SKM-1 (cell line): ENCODE data around the gene LRRC23.
"Not testable (repeated sequence)": the region's sequence is repeated elsewhere in the genome, so short reads cannot be mapped to it uniquely, and the experiment has no call there.

Source experiments
- DNase-seq: peaks from one replicate; lab custom pipeline; 2025; ENCODE audit not compliant: unreplicated experiment; lab: John Stamatoyannopoulos, UW

LRRC23 gene

GRCh38 chr12:6899837-6900519, 4.6 kb upstream of the LRRC23 start:
- DNase-seq = peak; percentile 8

DNA sequence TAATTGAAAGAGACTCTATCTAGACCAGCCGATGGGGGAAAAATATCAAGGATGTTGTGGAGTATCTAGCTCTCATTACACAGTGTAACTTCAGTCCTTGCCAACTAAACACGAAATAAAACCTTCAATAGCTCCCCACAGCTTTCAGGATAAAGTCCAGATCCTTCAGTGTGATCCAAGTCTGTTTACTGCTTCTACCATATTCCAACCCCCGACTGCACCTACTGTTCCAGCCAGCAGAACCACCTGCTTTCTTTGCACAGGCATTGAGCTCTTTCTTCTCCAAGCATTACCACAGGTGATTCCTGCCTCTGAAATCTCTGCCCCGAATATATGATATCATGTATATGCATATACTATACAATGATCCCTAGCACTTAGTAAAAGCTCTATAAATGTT, 2.2 kb upstream of the LRRC23 start:
- DNase-seq = no peak

DNA sequence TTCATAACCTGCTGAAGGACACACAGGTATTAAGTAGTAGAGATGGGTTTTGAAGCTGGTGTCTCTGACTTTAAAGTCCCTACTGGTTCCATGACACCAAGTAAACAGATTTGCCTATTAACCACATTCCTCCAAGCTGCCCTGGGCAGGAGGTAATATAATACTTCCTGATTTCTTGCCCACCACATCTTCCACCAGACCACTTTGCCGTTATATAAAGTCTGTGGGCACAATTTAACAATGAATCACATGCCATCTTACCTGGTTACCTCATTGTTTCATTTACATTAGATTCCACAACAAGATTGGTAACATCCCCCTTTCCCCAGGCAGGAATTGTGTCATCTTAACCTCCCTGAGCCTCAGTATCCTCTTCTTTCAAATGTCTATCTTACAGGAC, 900 bp upstream of the LRRC23 start:
- DNase-seq = no peak

DNA sequence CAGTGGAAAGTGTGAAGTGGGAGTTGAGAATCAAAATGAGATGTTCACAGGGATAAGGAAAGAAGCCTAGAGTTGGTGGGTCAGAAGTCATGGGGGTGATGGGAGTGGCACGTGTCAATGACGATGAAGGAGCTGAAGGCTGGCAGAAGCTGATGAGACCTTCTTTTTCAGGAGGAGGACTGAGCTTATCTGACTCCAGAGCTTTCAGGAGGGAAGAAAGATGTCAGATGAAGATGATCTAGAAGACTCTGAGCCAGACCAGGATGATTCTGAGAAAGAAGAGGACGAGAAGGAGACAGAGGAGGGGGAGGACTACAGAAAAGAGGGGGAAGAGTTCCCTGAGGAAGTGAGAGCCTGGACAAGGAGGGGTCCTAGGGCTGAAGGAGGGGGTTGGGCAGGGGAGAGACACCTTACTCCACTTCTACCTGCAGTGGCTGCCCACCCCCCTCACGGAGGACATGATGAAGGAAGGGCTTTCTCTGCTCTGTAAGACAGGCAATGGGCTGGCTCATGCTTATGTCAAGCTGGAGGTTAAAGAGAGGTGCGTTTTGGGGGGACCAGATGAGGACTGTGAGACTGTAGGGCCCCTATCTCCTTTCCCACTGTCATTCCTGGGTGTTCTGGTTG, 905 bp downstream of the LRRC23 start:
- no peak for DNase-seq

DNA sequence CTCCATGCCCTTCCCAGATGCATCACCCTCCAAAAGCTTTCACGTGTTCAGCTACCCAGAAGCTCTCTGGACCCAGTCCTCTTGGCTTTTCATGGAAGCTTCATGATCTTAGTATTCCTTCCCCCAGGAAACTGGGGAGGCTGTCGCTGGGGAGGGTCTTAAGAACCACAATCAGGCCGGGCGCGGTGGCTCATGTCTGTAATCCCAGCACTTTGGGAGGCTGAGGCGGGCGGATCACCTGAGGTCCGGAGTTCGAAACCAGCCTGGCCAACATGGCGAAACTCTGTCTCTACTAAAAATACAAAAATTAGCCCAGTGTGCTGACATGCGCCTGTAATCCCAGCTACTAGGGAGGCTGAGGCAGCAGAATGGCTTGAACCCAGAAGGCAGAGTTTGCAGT, 3.5 kb downstream of the LRRC23 start:
- not testable (repeated sequence) for DNase-seq

GRCh38 chr12:6909421-6910145, 5.0 kb downstream of the LRRC23 start:
- no peak for DNase-seq

DNA sequence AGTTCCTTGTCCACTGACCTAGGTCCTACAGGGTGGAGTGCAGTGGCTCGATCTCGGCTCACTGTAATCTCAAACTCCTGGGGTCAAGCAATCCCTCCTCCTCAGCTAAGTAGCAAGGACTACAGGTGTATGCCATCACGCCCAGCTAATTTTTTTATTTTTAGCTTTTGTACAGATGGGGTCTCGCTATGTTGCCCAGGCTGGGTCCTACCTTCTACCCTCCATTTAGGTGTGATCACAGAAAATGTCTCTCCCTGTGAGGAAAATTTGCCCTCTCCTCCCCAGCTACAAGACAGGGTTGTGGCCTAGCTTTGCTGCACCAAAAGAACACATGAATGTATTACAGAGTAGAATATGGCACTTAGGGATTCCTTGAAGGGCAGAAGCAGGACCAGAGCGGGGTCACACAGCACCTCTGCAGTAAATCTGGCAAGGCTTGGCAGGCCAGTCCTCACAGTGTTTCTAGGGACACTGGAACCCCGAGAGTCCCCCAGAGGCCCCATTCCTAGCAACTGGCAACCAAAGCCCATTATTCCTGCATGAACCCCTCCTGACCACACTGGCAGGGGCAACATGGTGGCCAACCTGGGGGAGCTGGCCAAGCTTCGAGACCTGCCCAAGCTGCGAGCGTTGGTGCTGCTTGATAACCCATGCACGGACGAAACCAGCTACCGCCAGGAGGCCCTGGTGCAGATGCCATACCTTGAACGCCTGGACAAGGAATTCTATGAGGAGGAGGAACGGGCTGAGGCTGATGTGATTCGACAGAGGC, 7.7 kb downstream of the LRRC23 start:
- no peak for DNase-seq

GRCh38 chr12:6914246-6914946, 9.8 kb downstream of the LRRC23 start, which contains the start of gene ENO2:
Gene ENO2, plus strand, starts transcription at chr12:6914580. Its CDS starts 1,253 bp downstream, at chr12:6915833.
- no peak for DNase-seq

DNA sequence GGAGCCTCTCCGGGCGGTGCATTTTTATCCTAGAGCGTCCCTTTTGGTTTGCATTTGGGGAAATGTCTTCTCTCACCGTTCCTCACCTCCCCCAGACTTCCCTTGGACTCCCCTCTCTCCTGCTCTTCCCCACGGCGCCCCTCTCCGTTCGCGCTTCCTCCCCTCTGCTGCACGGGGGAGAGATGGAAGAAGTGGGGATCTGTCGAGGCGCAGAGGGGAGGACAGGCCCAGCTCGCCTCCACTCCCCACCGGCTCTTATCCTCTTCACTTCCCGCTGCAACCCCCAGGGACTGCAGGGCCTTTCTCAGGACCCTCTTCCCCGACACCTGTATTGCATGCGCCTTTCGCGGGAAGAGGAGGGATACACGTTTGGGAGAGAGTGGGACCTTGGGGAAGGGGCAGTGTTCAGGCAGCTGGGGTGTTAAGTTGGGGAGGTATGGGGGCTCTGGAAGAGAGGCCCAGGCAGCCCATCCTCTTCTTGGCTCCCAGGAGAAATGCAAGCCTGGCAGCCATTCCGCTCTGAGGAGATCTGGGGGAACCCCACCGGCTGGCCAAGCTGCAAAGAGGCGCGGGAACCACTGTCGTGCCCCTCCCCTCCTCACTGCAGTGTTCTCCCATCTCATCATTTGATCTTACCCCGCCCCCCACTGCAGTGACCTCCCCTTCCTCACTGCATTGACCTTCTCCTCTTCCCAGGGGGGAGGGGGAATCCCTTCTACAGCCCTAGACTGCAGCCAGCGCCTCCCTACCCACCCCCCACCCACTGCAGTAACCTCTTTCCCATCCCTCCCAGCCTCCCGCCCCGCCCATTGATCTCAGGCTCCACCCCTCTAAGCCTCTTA, 10.5 kb downstream of the LRRC23 start:
- no peak for DNase-seq

DNA sequence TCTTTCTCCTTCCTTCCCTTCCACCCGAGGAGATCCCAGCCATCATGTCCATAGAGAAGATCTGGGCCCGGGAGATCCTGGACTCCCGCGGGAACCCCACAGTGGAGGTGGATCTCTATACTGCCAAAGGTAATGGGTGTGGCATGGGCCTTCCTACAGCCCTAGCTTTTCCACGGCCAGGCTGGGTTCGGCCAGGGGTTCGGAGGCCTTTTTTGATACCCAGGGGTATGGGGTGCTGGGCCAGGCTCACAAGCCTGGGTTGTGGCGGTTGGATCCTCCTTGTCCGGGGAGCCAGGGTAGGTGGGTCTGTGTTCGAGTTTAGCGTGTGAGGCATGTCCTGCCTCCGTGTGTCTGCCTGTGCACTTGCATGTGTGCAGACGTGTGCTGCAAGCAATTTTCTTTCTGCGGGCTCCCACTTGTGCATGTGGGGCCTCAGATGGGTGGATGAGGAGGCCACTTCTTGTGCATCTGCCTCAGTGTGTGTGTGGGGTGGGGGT, 11.2 kb downstream of the LRRC23 start:
- DNase-seq = no peak

- no peak for DNase-seq
These were observed 12.0 kb downstream of the LRRC23 start for GRCh38 chr12:6916426-6917200.

GRCh38 chr12:6917491-6918231, 13.0 kb downstream of the LRRC23 start:
- no peak for DNase-seq

DNA sequence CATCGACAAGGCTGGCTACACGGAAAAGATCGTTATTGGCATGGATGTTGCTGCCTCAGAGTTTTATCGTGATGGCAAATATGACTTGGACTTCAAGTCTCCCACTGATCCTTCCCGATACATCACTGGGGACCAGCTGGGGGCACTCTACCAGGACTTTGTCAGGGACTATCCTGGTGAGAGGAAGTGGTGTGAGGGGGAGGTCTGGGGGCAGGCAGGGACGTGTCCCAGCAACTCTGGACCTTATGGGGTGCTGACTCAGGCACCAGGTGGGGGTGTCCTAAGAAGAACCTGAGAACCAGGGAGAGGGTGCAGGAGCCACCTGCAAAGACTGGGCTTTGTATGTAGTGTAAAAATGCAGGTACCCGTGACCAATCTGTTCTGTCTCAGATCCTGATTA, 15.0 kb downstream of the LRRC23 start:
- DNase-seq = no peak

DNA sequence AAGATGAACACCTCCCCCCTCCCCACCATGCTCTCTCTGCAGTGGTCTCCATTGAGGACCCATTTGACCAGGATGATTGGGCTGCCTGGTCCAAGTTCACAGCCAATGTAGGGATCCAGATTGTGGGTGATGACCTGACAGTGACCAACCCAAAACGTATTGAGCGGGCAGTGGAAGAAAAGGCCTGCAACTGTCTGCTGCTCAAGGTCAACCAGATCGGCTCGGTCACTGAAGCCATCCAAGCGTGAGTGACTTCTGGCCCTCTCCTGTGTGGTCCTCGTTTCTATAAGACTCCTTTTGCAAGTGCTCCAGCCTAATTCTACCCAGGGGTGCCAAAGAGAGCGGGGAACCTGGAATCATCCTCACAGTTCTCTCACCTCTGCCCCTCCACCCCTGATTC, 16.9 kb downstream of the LRRC23 start:
- no peak for DNase-seq

DNA sequence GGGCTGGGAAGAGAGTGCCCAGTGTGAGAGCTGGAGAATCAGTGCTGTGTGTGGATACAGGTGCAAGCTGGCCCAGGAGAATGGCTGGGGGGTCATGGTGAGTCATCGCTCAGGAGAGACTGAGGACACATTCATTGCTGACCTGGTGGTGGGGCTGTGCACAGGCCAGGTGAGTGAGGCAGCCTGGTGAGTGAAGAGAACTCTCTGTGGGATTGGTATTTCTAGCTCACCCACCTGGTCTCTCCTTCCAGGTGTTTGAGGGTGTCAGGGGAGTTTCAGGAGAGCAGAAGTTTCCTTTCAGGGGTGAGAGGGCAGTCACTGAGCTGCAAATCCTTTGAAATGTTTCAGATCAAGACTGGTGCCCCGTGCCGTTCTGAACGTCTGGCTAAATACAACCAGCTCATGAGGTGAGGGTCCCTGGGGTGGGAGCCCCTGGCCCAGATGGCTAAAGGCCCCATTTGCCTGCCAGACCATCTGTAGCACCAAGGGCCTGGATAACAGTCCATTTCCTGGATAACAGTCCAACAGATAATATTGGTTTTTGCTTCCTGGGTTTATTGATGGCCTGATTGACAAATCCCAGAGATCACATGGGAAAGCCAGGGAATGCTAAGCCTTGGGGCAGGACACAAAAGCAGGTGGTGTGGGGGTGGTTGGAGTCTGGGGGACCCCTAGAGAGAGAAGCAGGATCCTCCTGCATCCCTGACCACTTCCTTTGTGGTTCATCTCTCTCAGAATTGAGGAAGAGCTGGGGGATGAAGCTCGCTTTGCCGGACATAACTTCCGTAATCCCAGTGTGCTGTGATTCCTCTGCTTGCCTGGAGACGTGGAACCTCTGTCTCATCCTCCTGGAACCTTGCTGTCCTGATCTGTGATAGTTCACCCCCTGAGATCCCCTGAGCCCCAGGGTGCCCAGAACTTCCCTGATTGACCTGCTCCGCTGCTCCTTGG, 17.6 kb downstream of the LRRC23 start:
- no peak for DNase-seq

DNA sequence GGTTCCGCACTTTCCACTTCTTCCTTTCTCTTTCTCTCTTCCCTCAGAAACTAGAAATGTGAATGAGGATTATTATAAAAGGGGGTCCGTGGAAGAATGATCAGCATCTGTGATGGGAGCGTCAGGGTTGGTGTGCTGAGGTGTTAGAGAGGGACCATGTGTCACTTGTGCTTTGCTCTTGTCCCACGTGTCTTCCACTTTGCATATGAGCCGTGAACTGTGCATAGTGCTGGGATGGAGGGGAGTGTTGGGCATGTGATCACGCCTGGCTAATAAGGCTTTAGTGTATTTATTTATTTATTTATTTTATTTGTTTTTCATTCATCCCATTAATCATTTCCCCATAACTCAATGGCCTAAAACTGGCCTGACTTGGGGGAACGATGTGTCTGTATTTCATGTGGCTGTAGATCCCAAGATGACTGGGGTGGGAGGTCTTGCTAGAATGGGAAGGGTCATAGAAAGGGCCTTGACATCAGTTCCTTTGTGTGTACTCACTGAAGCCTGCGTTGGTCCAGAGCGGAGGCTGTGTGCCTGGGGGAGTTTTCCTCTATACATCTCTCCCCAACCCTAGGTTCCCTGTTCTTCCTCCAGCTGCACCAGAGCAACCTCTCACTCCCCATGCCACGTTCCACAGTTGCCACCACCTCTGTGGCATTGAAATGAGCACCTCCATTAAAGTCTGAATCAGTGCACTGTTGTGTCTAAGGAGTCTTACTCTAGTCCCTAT, 18.5 kb downstream of the LRRC23 start:
- no peak for DNase-seq

GRCh38 chr12:6923851-6924250, 19.2 kb downstream of the LRRC23 start:
- DNase-seq = no peak
